ENCODE results near the gene PDK2. TPM values are rescaled to one million over a fixed set of nuclear protein-coding genes. Genes with fewer than 3 reads are reported as not detected.

PDK2 gene
- total and polyA plus RNA-seq, 2 of the 4 experiments (the other 2 are of a cell fraction): 26.7 to 104 TPM

DNA sequence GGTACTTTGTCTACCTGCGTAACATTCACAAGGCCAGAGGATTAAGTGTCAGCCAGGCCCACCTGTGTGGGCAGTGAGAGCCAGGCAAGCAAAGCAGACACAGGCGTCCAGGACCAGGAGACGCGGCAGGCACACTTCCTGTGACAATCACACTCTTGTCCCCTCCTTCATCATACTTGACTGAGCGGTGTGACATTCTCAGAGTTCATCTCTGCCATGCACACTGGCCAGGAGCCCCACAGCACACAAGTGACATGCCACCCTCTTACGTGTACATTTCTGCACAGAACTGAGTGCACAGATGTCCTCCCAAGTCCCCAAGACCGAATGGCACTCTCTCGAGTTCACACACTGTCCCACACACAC is 46.6 kb downstream of the PDK2 start:
- H3K27me3 ChIP-seq (ENCODE audit: control insufficient read depth, insufficient read depth, low read length): no peaks in the 10 kb centered on the region
- ATAC-seq (ENCODE audit: low read depth) (no peak), DNase-seq (no peak)
- H3K4me3 ChIP-seq (ENCODE audit: insufficient read depth, low read depth, low read length): no peak overlapping the region
- no peak overlapping the region for H3K27ac ChIP-seq (ENCODE audit: insufficient read depth, low read length)
- H3K9me3 ChIP-seq (ENCODE audit: control insufficient read depth, insufficient read depth, low read length): no peaks in the 10 kb centered on the region
- no peak overlapping the region for H3K14ac ChIP-seq (replicated peaks; ENCODE audit: low read depth, low read length)
- H3K4ac ChIP-seq (ENCODE audit: low read depth, low read length): no peak overlapping the region
- H3K36me3 ChIP-seq (ENCODE audit: control insufficient read depth, insufficient read depth, low read length): peaks cover 82% of the 10 kb centered on the region
- H3K18ac ChIP-seq (ENCODE audit: low read depth, low read length): no peak overlapping the region
- intact Hi-C loops (cut with micrococcal nuclease): no loop called here
- CTCF ChIA-PET: no interaction called here
- H2BK20ac ChIP-seq (ENCODE audit: low read depth, low read length): no peak overlapping the region
- peaks cover 39 to 95% of the 10 kb centered on the region in 2 experiments for H3K79me1 ChIP-seq (ENCODE audit: low read depth in 1 of 2, low read length in 2 of 2)
- H2AK5ac ChIP-seq (ENCODE audit: low read depth, low read length): no peak overlapping the region
- WGBS, 2 experiments (ENCODE audit: extremely low coverage in 2 of 2, insufficient read length in 1 of 2): 95% methylated on average over 2 of the region's 8 CpGs; no CpG with 5 or more reads in 1 of the 2 experiments
- H4K5ac ChIP-seq (ENCODE audit: low read depth, low read length): no peak overlapping the region
- in situ Hi-C loops (cut with MboI; ENCODE audit: low sequenced_read_pairs): no loop called here
- dilution Hi-C loops (cut with HindIII; ENCODE audit: low sequenced_read_pairs, unreplicated experiment): no loop called here
- peaks cover 87% of the 10 kb centered on the region for H4K20me1 ChIP-seq (ENCODE audit: insufficient read depth, low read length)
- H2AK9ac ChIP-seq (replicated peaks; ENCODE audit: low read depth, low read length, poor library complexity): no peak overlapping the region
- no peak overlapping the region for H4K8ac ChIP-seq (ENCODE audit: low read depth in 2 of 2, low read length in 2 of 2)
- no peak overlapping the region for H2AFZ ChIP-seq (replicated peaks; ENCODE audit: low read length, poor library complexity)
- no peak overlapping the region for H2BK15ac ChIP-seq (ENCODE audit: low read depth, low read length)
- no peak overlapping the region for H3K4me2 ChIP-seq (ENCODE audit: low read depth, low read length)
- TF ChIP-seq SMC3 (IDR thresholded peaks at IDR 0.05; ENCODE audit: low read depth, low read length) (no peak), CEBPB (IDR thresholded peaks at IDR 0.05; ENCODE audit: low read depth, low read length) (no peak), BHLHE40 (IDR thresholded peaks at IDR 0.05; ENCODE audit: low read depth, low read length) (no peak), FOS (IDR thresholded peaks at IDR 0.05; ENCODE audit: low read depth, low read length) (no peak), MAZ (IDR thresholded peaks at IDR 0.05; ENCODE audit: borderline replicate concordance, low read depth, low read length) (no peak), RFX5 (IDR thresholded peaks at IDR 0.05; ENCODE audit: low read depth, low read length) (no peak), NFE2L2 (IDR thresholded peaks at IDR 0.05; ENCODE audit: low read depth, low read length) (no peak)
- TF ChIP-seq, protein P1, sequence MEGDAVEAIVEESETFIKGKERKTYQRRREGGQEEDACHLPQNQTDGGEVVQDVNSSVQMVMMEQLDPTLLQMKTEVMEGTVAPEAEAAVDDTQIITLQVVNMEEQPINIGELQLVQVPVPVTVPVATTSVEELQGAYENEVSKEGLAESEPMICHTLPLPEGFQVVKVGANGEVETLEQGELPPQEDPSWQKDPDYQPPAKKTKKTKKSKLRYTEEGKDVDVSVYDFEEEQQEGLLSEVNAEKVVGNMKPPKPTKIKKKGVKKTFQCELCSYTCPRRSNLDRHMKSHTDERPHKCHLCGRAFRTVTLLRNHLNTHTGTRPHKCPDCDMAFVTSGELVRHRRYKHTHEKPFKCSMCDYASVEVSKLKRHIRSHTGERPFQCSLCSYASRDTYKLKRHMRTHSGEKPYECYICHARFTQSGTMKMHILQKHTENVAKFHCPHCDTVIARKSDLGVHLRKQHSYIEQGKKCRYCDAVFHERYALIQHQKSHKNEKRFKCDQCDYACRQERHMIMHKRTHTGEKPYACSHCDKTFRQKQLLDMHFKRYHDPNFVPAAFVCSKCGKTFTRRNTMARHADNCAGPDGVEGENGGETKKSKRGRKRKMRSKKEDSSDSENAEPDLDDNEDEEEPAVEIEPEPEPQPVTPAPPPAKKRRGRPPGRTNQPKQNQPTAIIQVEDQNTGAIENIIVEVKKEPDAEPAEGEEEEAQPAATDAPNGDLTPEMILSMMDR (conservative IDR thresholded peaks at IDR 0.05; ENCODE audit: low read depth, low read length): no peak
- TF ChIP-seq, protein P2, sequence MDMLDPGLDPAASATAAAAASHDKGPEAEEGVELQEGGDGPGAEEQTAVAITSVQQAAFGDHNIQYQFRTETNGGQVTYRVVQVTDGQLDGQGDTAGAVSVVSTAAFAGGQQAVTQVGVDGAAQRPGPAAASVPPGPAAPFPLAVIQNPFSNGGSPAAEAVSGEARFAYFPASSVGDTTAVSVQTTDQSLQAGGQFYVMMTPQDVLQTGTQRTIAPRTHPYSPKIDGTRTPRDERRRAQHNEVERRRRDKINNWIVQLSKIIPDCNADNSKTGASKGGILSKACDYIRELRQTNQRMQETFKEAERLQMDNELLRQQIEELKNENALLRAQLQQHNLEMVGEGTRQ (IDR thresholded peaks at IDR 0.05; ENCODE audit: low read depth, low read length): no peak
- H3K9ac ChIP-seq (ENCODE audit: low read depth, low read length): no peak overlapping the region
- peaks cover 2% of the 10 kb centered on the region; the same call in 1 of the 2 replicates for H3K9me1 ChIP-seq (ENCODE audit: insufficient read depth, low read length)
- H4K91ac ChIP-seq (ENCODE audit: insufficient read depth, low read depth, low read length): no peak overlapping the region
- H2BK120ac ChIP-seq (ENCODE audit: low read depth, low read length): no peak overlapping the region
- no peak overlapping the region for H3K23ac ChIP-seq (ENCODE audit: low read depth, low read length)
- H3K4me1 ChIP-seq (ENCODE audit: control insufficient read depth, insufficient read depth, low read length): peaks cover 11% of the 10 kb centered on the region
- BruUV-seq (replicated peaks): no TSS peak
- H2BK5ac ChIP-seq (ENCODE audit: low read depth, low read length, poor library complexity, severe bottlenecking): no peak overlapping the region
- no peak overlapping the region for H3K56ac ChIP-seq (ENCODE audit: extremely low read depth, insufficient read depth, low read length)
- POLR2A ChIA-PET (ENCODE audit: unreplicated experiment): no interaction called here
